HepG2 (cell line): Measurements from ENCODE around the gene CCDC97. TPM values are rescaled to one million over a fixed set of nuclear protein-coding genes. Genes with fewer than 3 reads are reported as not detected.

Experiments
- GPBP1L1 ChIP-seq: sonication (generic); formaldehyde crosslinking; IDR thresholded peaks from 2 replicates; pipeline ENCODE4 v1.5.0; 2020; ENCODE audit warnings: mild to moderate bottlenecking, missing genetic modification reagents
- HNRNPL ChIP-seq: fragments of 200-400 bp; formaldehyde crosslinking; IDR thresholded peaks from 2 replicates; pipeline ENCODE4 v1.6.1; 2017; ENCODE audit warnings: mild to moderate bottlenecking, low read depth, low read length
- MAFK ChIP-seq, 2 experiments: IDR thresholded peaks in 1 of 2; conservative IDR thresholded peaks in 1 of 2; 2 replicates each; pipeline ENCODE4 v1.6.1; 2011; ENCODE audit warnings: improper control_type of control experiment in 2 of 2, low read length in 2 of 2
- MEF2D ChIP-seq: sonication (generic); formaldehyde crosslinking; IDR thresholded peaks from 2 replicates; pipeline ENCODE4 v1.5.1; 2020; ENCODE audit warnings: mild to moderate bottlenecking, missing genetic modification reagents
- PRDM15 ChIP-seq: sonication (generic); formaldehyde crosslinking; IDR thresholded peaks from 2 replicates; pipeline ENCODE4 v1.4.0; 2020; ENCODE audit warnings: missing genetic modification reagents
- REPIN1 ChIP-seq: sonication (generic); formaldehyde crosslinking; IDR thresholded peaks from 2 replicates; pipeline ENCODE4 v1.8.0; 2022; ENCODE audit warnings: missing genetic modification reagents, low read depth, mild to moderate bottlenecking, borderline replicate concordance
- REST ChIP-seq, 2 experiments: IDR thresholded peaks; 2 replicates each; pipeline ENCODE4 v1.6.1; 2011 to 2012; ENCODE audit warnings: low read length in 2 of 2, borderline replicate concordance in 1 of 2, low read depth in 1 of 2, mild to moderate bottlenecking in 1 of 2, moderate library complexity in 1 of 2
- SATB2 ChIP-seq: sonication (generic); formaldehyde crosslinking; IDR thresholded peaks from 2 replicates; pipeline ENCODE4 v1.5.0; 2020; ENCODE audit warnings: missing genetic modification reagents
- SKI ChIP-seq: fragments of 450-650 bp; IDR thresholded peaks from one replicate; pipeline ENCODE4 v1.6.1; 2018; ENCODE audit warnings: mild to moderate bottlenecking; ENCODE audit not compliant: partially characterized antibody
- SP1 ChIP-seq, 2 experiments: fragments of 450-650 bp in 1 of 2; sonication (generic) in 1 of 2; formaldehyde crosslinking in 1 of 2; IDR thresholded peaks; 2 replicates each; pipeline versions ENCODE4 v1.4.0 to v1.6.1; 2016 to 2020; ENCODE audit warnings: missing genetic modification reagents in 1 of 2
- TP53 ChIP-seq: sonication (generic); formaldehyde crosslinking; conservative IDR thresholded peaks from 2 replicates; pipeline ENCODE4 v1.4.0; 2020; ENCODE audit warnings: missing genetic modification reagents
- ZFP36L2 ChIP-seq: sonication (generic); formaldehyde crosslinking; IDR thresholded peaks from 2 replicates; pipeline ENCODE4 v1.4.0; 2020; ENCODE audit warnings: missing genetic modification reagents
- ZNF501 ChIP-seq: sonication (generic); formaldehyde crosslinking; IDR thresholded peaks from 2 replicates; pipeline ENCODE4 v1.5.1; 2020; ENCODE audit warnings: mild to moderate bottlenecking, moderate library complexity, missing genetic modification reagents
- ZNF746 ChIP-seq: sonication (generic); formaldehyde crosslinking; IDR thresholded peaks from 2 replicates; pipeline ENCODE4 v1.8.0; 2022; ENCODE audit warnings: mild to moderate bottlenecking, missing genetic modification reagents
- ZSCAN12 ChIP-seq: sonication (generic); formaldehyde crosslinking; IDR thresholded peaks from 2 replicates; pipeline ENCODE4 v1.9.0; 2021; ENCODE audit warnings: mild to moderate bottlenecking, missing genetic modification reagents
- polyA plus RNA-seq, 8 experiments: library from polyadenylated mRNA; depleted of rRNA in 3 of 8; stranded (reverse) in 7 of 8; unstranded in 1 of 8; fragments of >200 nt; fragmentation: Illumina TruSeq in 4 of 8; extraction: Trizol in 4 of 8; gene quantifications; 2 replicates each; pipeline versions ENCODE4 v1.2.1 to v1.2.3, GENCODE V29; 2011 to 2016; ENCODE audit warnings: low read depth in 4 of 8, missing spikeins in 1 of 8, mixed read lengths in 1 of 8; ENCODE audit not compliant: insufficient read depth in 1 of 8
- total RNA-seq, 5 experiments: library from RNA; depleted of rRNA; stranded (reverse); fragments of >200 nt; fragmentation: Illumina TruSeq; extraction: Trizol; gene quantifications; 2 replicates each; pipeline ENCODE4 v1.2.3, GENCODE V29; 2016; ENCODE audit warnings: low read depth in 1 of 5

Gene CCDC97
- total and polyA plus RNA-seq, 2 of the 13 experiments (the other 11 are each of a cell fraction or from before 2014, with no cell fraction given) = 6.2 to 7.3 TPM

- TF ChIP-seq REPIN1 (peak; percentile 59; the same call in 1 of the 2 replicates), SATB2 (CRISPR knock-in tag) (peak; percentile 77), TP53 (CRISPR knock-in tag) (no peak), ZNF501 (peak; percentile 73; the same call in 1 of the 2 replicates), ZSCAN12 (CRISPR knock-in tag) (no peak; the same call in 1 of the 2 replicates), SKI (peak; percentile 54), SP1 (IDR thresholded peaks at IDR 0.05) (no peak), SP1 (CRISPR knock-in tag; IDR thresholded peaks at IDR 0.05) (peak; percentile 69), GPBP1L1 (CRISPR knock-in tag) (no peak), HNRNPL (0 out of 2 replicates have a peak, but pooled peaks have one; percentile 65), PRDM15 (CRISPR knock-in tag) (0 out of 2 replicates have a peak, but pooled peaks have one; percentile 50), MAFK (conservative IDR thresholded peaks at IDR 0.05 in 1 of 2, IDR thresholded peaks at IDR 0.05 in 1 of 2; ENCODE audit: low read length in 2 of 2) (no peak), REST (IDR thresholded peaks at IDR 0.05; ENCODE audit: borderline replicate concordance in 1 of 2, low read depth in 1 of 2, low read length in 2 of 2) (peak in 1 of 2 experiments; percentile 34; a peak in 1 of 4 replicates), ZFP36L2 (CRISPR knock-in tag) (peak; percentile 82; the same call in 1 of the 2 replicates), MEF2D (CRISPR knock-in tag) (peak; percentile 85), ZNF746 (CRISPR knock-in tag) (0 out of 2 replicates have a peak, but pooled peaks have one; percentile 38)
These were observed at the start of gene CCDC97 (continued) for GRCh38 chr19:41310033-41310831.
